Ishikawa (cell line): ENCODE data around the gene MYH16.

Experiments used
- CEBPB ChIP-seq: IDR thresholded peaks from 2 replicates; pipeline ENCODE4 v1.6.1; 2012
- CREB1 ChIP-seq: IDR thresholded peaks from 2 replicates; pipeline ENCODE4 v1.6.1; 2012; ENCODE audit warnings: low read depth
- EGR1 ChIP-seq: IDR thresholded peaks from 2 replicates; pipeline ENCODE4 v1.6.1; 2012
- EP300 ChIP-seq: IDR thresholded peaks from 2 replicates; pipeline ENCODE4 v1.6.1; 2012; ENCODE audit warnings: borderline replicate concordance
- FOXM1 ChIP-seq: IDR thresholded peaks from 2 replicates; pipeline ENCODE4 v1.6.1; 2012; ENCODE audit warnings: low read depth, borderline replicate concordance
- MAX ChIP-seq: IDR thresholded peaks from 2 replicates; pipeline ENCODE4 v1.6.1; 2012
- NFIC ChIP-seq: IDR thresholded peaks from 2 replicates; pipeline ENCODE4 v1.6.1; 2012
- RAD21 ChIP-seq: IDR thresholded peaks from 2 replicates; pipeline ENCODE4 v1.6.1; 2012; ENCODE audit warnings: low read depth
- REST ChIP-seq: IDR thresholded peaks from 2 replicates; pipeline ENCODE4 v1.6.1; 2012; ENCODE audit warnings: low read depth, mild to moderate bottlenecking
- TAF1 ChIP-seq: IDR thresholded peaks from 2 replicates; pipeline ENCODE4 v1.6.1; 2012; ENCODE audit warnings: low read depth, mild to moderate bottlenecking
- TCF12 ChIP-seq: IDR thresholded peaks from 2 replicates; pipeline ENCODE4 v1.6.1; 2012; ENCODE audit warnings: low read depth
- TEAD4 ChIP-seq: IDR thresholded peaks from 2 replicates; pipeline ENCODE4 v1.6.1; 2012
- YY1 ChIP-seq: IDR thresholded peaks from 2 replicates; pipeline ENCODE4 v1.6.1; 2012; ENCODE audit warnings: low read depth
- ZBTB7A ChIP-seq: IDR thresholded peaks from 2 replicates; pipeline ENCODE4 v1.6.1; 2012; ENCODE audit warnings: low read depth
- TF ChIP-seq, protein P1 (sequence below): IDR thresholded peaks from 2 replicates; pipeline ENCODE4 v1.6.1; 2012

MYH16 gene

DNA sequence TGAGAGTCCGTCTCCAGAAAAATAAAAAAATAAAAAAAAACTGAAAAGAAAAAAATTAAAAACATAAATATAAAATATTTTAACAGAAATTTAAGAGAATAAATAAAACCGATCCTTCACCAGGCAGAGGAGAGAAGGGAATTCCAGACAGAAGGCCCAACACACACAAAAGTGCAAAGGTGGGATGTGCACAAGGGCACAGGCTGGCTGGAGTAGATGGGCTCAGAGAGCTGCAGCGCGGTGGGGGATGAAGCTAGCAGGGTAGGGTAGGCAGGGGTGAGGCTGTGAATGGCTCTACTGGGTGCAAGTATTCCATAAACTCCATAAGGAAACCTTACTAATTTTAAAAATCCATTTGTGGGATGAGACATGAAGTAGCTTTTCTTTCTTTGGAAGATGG, 37.4 kb downstream of the MYH16 start:
- TF ChIP-seq REST, result no peak
- TF ChIP-seq ZBTB7A, result no peak
- TF ChIP-seq EGR1, result no peak
- TF ChIP-seq TAF1, result no peak
- no peak for TF ChIP-seq CEBPB
- TF ChIP-seq YY1, result no peak
- TF ChIP-seq, protein P1, sequence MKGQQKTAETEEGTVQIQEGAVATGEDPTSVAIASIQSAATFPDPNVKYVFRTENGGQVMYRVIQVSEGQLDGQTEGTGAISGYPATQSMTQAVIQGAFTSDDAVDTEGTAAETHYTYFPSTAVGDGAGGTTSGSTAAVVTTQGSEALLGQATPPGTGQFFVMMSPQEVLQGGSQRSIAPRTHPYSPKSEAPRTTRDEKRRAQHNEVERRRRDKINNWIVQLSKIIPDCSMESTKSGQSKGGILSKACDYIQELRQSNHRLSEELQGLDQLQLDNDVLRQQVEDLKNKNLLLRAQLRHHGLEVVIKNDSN, result no peak
- TF ChIP-seq FOXM1, result no peak
- TF ChIP-seq EP300, result no peak
- TF ChIP-seq TCF12, result no peak
- TF ChIP-seq MAX, result no peak
- no peak for TF ChIP-seq CREB1
- TF ChIP-seq RAD21, result no peak
- TF ChIP-seq NFIC, result no peak
- no peak for TF ChIP-seq TEAD4

- TF ChIP-seq REST (no peak), EP300 (no peak), TEAD4 (no peak), ZBTB7A (no peak), RAD21 (no peak), NFIC (no peak), FOXM1 (no peak), YY1 (no peak), CREB1 (no peak), CEBPB (no peak), EGR1 (no peak), MAX (no peak), TCF12 (no peak)
- TF ChIP-seq, protein P1, result no peak
Observed at GRCh38 chr7:99311702-99312101, 39.1 kb downstream of the MYH16 start.

DNA sequence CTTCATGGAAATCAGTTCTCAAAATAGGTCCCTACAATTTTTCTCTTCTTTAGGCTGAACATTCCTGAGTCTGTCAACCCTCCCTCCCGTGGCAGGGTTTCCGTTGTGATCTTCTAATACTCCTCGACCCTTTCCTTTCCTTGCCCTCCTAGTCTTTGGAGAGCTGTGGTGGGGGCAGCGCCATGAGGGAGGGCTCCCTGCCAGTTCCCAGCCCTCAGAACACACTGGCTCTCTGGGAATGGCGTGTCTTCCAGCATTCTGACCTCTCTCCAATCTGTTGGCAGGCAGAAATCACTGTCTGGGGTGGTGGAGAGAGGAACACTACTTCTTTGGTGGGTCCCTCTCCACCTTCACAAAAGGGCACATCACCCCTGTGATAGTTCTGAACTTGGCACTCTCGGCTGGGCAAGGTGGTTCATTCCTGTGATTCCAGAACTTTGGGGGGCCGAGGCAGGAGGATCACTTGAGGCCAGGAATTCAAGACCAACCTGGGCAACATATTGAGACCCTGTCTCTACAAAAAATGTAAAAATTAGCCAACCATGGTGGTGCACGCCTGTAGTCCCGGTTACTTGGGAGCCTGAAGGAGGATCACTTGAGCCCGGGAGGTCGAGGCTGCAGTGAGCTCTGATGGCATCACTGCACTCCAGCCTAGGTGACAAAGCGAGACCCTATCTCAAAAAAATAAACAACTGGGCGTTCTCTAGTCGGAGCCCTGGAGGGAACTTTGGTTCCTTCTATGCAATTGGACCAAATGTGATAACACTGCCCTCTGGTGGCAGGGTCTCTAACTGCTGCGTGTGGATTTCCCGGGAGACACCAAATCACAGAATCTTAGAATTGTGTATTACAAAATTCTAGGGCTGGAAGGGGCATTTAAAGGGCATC, 39.9 kb downstream of the MYH16 start:
- TF ChIP-seq TAF1 (no peak), RAD21 (peak; percentile 93)

GRCh38 chr7:99313204-99313573, 40.5 kb downstream of the MYH16 start:
- no peak for TF ChIP-seq CEBPB
- no peak for TF ChIP-seq RAD21
- no peak for TF ChIP-seq FOXM1
- no peak for TF ChIP-seq TEAD4
- no peak for TF ChIP-seq EP300
- TF ChIP-seq REST, result no peak
- TF ChIP-seq, protein P1, result no peak
- no peak for TF ChIP-seq YY1
- no peak for TF ChIP-seq ZBTB7A
- no peak for TF ChIP-seq TCF12
- no peak for TF ChIP-seq MAX
- TF ChIP-seq EGR1, result no peak
- no peak for TF ChIP-seq NFIC
- no peak for TF ChIP-seq CREB1
- TF ChIP-seq TAF1, result no peak
